Lung (tissue), 12 donors: ENCODE data around the gene RARA. TPM values are rescaled to one million over a fixed set of nuclear protein-coding genes. Genes with fewer than 3 reads are reported as not detected.
A peak's percentile ranks its signal among the peaks of the same experiment; 100 is the strongest.

Source experiments
- ATAC-seq: fragments of 200-7000 bp; cut with Tn5 transposase; one replicate; pipeline ENCODE4 v1.9.1; 2020; ENCODE audit warnings: moderate number of reproducible peaks; ENCODE audit not compliant: insufficient read depth, low FRiP score
- DNase-seq, 3 donors: peaks; one replicate each; pipeline ENCODE4 v3.0.0-alpha.2; 2013 to 2017
- H3K27ac ChIP-seq, 2 donors: one replicate each; pipeline ENCODE4 v1.5.1; 2013; ENCODE audit warnings: mild to moderate bottlenecking in 2 of 2, moderate library complexity in 2 of 2, control low read depth in 1 of 2, inconsistent platforms in 1 of 2, low read depth in 1 of 2, low read length in 1 of 2
- H3K27me3 ChIP-seq, 3 donors: one replicate each; pipeline ENCODE4 v1.5.1; 2013; ENCODE audit warnings: low read length in 2 of 3; ENCODE audit not compliant: control insufficient read depth in 3 of 3, insufficient read depth in 3 of 3
- H3K36me3 ChIP-seq, 4 donors: one replicate each; pipeline ENCODE4 v1.5.1; 2013; ENCODE audit warnings: low read length in 4 of 4, mild to moderate bottlenecking in 1 of 4, moderate library complexity in 1 of 4; ENCODE audit not compliant: control insufficient read depth in 4 of 4, insufficient read depth in 4 of 4
- H3K4me1 ChIP-seq, 5 donors: one replicate each; pipeline ENCODE4 v1.5.1; 2013; ENCODE audit warnings: low read length in 5 of 5, mild to moderate bottlenecking in 2 of 5, moderate library complexity in 1 of 5; ENCODE audit not compliant: control insufficient read depth in 5 of 5, insufficient read depth in 5 of 5
- H3K4me3 ChIP-seq: one replicate; pipeline ENCODE4 v1.5.1; 2013; ENCODE audit warnings: mild to moderate bottlenecking, control low read depth, moderate library complexity
- H3K9ac ChIP-seq, 2 donors: one replicate each; pipeline ENCODE4 v1.5.1; 2013; ENCODE audit warnings: low read length in 2 of 2, control low read depth in 1 of 2; ENCODE audit not compliant: insufficient read depth in 1 of 2
- H3K9me3 ChIP-seq, 4 donors: one replicate each; pipeline ENCODE4 v1.5.1; 2013; ENCODE audit warnings: low read length in 3 of 4, mild to moderate bottlenecking in 1 of 4, moderate library complexity in 1 of 4; ENCODE audit not compliant: control insufficient read depth in 4 of 4, insufficient read depth in 3 of 4
- CTCF ChIP-seq: IDR thresholded peaks from 2 replicates; pipeline ENCODE4 v1.5.1; 2012; ENCODE audit warnings: mild to moderate bottlenecking; ENCODE audit errors: control extremely low read depth, extremely low read depth
- WGBS, 2 donors: extraction: QIAGEN DNeasy Blood & Tissue Kit; methylation state at CpG; one replicate each; pipeline ENCODE4 v1.1.7; 2013; 5-methylcytosine and 5-hydroxymethylcytosine counted together
- polyA plus RNA-seq, 2 donors: library from polyadenylated mRNA; stranded (reverse); fragments of 200-250 nt; gene quantifications; one replicate each; pipeline ENCODE4 v1.2.1, GENCODE V29; 2013
- total RNA-seq, 2 donors: library from RNA; depleted of rRNA in 1 of 2; stranded (reverse); fragments of >200 nt in 1 of 2; gene quantifications; one replicate each; pipeline ENCODE4 v1.2.1, GENCODE V29; 2014 to 2021
- donor health status: control.
- donor health status: control.
- donor health status: Bipolar disorder and iron deficiency.
- donor health status: healthy.
- donor health status: DM: yes; HTN: yes; CAD: no.

Gene RARA
- total and polyA plus RNA-seq, 4 donors = 36.4 to 75.3 (median 50.8) TPM

DNA sequence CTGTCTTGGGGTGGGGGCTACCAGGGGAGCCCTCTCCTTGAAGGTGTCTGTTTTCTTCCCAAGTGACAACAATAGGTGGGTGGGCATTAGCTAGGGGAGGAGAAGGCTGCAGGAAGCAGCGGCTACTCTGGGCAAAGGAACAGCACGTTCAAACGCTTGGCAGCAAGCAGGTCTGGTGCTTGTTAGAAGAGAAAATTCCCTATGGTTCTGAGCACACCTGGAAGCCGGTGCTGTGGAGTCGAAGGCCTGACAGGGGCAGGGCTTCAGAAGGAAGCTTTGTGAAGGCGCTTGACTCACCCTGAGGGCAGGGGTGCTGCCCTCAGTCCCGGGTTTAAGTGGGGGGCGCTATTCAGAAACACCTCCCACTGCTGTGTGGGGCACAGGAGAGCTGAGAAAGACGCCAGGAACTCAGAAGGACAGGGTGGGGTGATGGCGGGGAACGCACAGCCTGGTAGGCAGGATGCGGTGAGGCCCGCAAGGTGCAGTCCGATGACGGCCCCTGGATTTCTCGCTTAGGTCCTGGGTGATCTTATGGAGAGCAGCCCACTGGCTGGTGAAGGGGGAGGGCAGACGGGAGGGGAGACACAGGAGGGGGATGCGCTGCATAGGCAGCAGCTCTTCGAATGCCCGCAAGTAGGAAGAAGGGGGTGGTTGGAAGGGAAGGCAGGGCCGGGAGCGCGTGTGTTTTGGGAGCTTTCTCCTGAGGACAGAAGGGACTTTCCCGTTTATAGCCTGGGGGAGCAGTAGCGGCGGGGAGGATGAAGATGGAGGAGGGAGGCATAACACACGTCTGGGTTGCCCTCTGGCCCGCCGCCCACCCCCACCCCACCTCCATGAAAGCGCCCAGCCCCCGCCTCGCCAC is 52.3 kb downstream of the RARA start:
- no peak overlapping the region for H3K4me3 ChIP-seq
- H3K4me1 ChIP-seq = peaks cover 0 to 14% (median 0%) of the 10 kb centered on the region in 5 donors
- no peak for ATAC-seq
- DNase-seq = no peak
- no peak for TF ChIP-seq CTCF
- H3K36me3 ChIP-seq = peaks cover 0 to 5% (median under 1%) of the 10 kb centered on the region in 4 donors
- peaks cover 0 to 29% (median 18%) of the 10 kb centered on the region in 3 donors for H3K27me3 ChIP-seq
- no peak overlapping the region for H3K9ac ChIP-seq
- H3K9me3 ChIP-seq = no peaks in the 10 kb centered on the region
- no peak overlapping the region for H3K27ac ChIP-seq
- 69 to 74% methylated on average over 32 of the region's 32 CpGs for WGBS, 2 donors

DNA sequence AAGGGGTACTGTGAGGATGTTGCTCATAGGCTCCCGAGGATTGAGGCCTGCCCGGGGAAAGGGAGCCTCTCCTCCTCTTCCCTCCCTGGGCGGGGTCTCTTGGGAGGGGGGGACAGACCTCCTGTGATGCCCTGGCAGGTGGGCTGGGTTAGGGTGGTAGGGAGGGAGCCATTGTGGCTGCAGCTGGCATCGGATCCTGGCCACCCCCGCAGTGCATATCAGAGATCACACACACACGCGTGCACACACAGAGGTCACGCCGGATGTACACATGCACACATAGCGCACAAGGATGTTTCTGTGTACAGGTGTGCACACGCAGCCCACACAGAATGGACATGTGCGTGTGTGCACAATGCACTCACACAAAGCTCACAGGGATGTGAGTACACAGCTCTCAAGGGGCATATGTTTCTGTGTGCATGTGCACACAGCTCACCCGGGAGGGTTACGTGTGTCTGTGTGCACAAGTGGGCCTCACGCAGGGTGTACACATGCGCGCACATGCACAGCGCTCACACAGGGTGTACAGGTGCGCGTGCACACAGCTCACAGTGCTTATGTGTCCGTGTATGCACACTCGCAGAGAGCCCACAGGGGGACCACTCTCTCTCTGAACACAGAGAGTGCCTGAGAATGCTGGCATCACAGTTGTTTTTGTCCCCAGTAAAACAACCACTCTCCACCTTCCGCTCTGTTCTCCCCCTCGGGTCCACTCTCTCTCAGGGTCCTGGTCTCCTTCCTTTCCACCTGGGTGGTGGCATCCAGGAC is 53.1 kb downstream of the RARA start:
- Histone ChIP-seq H3K4me1 (peaks cover 0 to 13% (median 0%) of the 10 kb centered on the region in 5 donors), H3K4me3 (no peak overlapping the region), H3K27me3 (peaks cover 0 to 29% (median 18%) of the 10 kb centered on the region in 3 donors), H3K9ac (no peak overlapping the region), H3K36me3 (peaks cover 0 to under 1% (median 0%) of the 10 kb centered on the region in 4 donors), H3K9me3 (peaks cover 0 to 1% (median 0%) of the 10 kb centered on the region in 4 donors), H3K27ac (no peak overlapping the region)
- no peak for TF ChIP-seq CTCF
- DNase-seq (no peak), ATAC-seq (no peak)
- 70 to 71% methylated on average over 23 to 24 of the region's 24 CpGs for WGBS, 2 donors

- WGBS, 2 donors = 1% methylated on average over 40 to 58 of the region's 58 CpGs
- Histone ChIP-seq H3K4me1 (peaks cover 0 to 13% (median 0%) of the 10 kb centered on the region in 5 donors), H3K4me3 (peak overlapping the region; percentile 55), H3K36me3 (no peaks in the 10 kb centered on the region), H3K27ac (peak overlapping the region in 1 of 2 donors; percentile 21), H3K9me3 (peaks cover 0 to 1% (median 0%) of the 10 kb centered on the region in 4 donors), H3K27me3 (peaks cover 0 to 29% (median 18%) of the 10 kb centered on the region in 3 donors), H3K9ac (no peak overlapping the region)
- TF ChIP-seq CTCF = peak; percentile 36
- ATAC-seq (peak; percentile 66), DNase-seq (peak in 2 of 3 donors; percentile 46 to 77)
Observed at GRCh38 chr17:40362696-40363110, 53.7 kb downstream of the RARA start.
